H1 (cell line): ENCODE measurements around the gene BRK1. TPM values are rescaled to one million over a fixed set of nuclear protein-coding genes. Genes with fewer than 3 reads are reported as not detected.

Source experiments
- BCL11A ChIP-seq, 2 experiments: IDR thresholded peaks; one replicate each; pipeline ENCODE4 v1.6.1; 2011; ENCODE audit warnings: low read depth in 2 of 2, low read length in 2 of 2, mild to moderate bottlenecking in 2 of 2
- RAD21 ChIP-seq, 2 experiments: IDR thresholded peaks in 1 of 2; conservative IDR thresholded peaks in 1 of 2; 2 replicates each; pipeline ENCODE4 v1.6.1; 2011; ENCODE audit warnings: low read depth in 2 of 2, low read length in 2 of 2, improper control_type of control experiment in 1 of 2, inconsistent platforms in 1 of 2, mild to moderate bottlenecking in 1 of 2, moderate library complexity in 1 of 2
- TEAD4 ChIP-seq: IDR thresholded peaks from 2 replicates; pipeline ENCODE4 v1.6.1; 2012; ENCODE audit warnings: low read depth, low read length, inconsistent platforms, mixed read lengths
- ZNF274 ChIP-seq: IDR thresholded peaks from 2 replicates; pipeline ENCODE4 v1.7.0; 2012; ENCODE audit warnings: low read length, borderline replicate concordance; ENCODE audit errors: extremely low read depth
- polyA plus RNA-seq, 7 experiments: library from polyadenylated mRNA; depleted of rRNA in 3 of 7; stranded (reverse) in 5 of 7; unstranded in 2 of 7; fragments of >200 nt in 5 of 7; fragments of 200-250 nt in 2 of 7; gene quantifications; 1 replicate in 5 of 7; 2 replicates in 1 of 7; 4 replicates in 1 of 7; pipeline versions ENCODE4 v1.2.1 to v1.2.3, GENCODE V29; 2011 to 2013; ENCODE audit warnings: missing spikeins in 2 of 7, mixed read lengths in 2 of 7
- total RNA-seq: library from RNA; stranded (reverse); fragmentation: NEBNext Ultra II Directional; extraction: Animal tissue kit (Norgen Biotek cat#: 25700); gene quantifications from 2 replicates; pipeline ENCODE4 v1.2.1, GENCODE V29; 2021

Gene BRK1
- total and polyA plus RNA-seq, 2 of the 8 experiments (the other 6 are each of a cell fraction or from before 2014, with no cell fraction given): 137 to 164 TPM

DNA sequence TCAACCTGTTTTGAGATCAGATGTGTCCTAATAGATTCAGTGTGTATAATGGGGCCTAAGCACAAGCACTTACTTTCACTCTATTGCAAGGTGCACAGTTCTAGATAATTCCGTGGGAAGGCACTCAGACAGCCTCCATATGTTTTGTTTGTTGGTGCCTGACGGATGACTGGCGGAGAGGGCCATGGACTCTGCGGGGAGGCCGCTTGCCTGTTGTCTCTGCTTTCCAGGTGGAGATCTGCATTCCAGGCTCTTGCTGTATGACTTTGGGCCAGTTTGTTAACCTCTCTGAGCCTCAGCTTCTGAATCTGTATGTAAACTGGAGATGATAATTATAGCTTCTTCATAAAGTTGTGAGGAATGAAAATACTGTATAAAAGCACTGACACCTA lies 50.7 kb downstream of the BRK1 start (continued):
- TF ChIP-seq ZNF274: no peak
- no peak for TF ChIP-seq RAD21 (IDR thresholded peaks at IDR 0.05 in 1 of 2, conservative IDR thresholded peaks at IDR 0.05 in 1 of 2; ENCODE audit: low read depth in 2 of 2, low read length in 2 of 2)
- TF ChIP-seq BCL11A (IDR thresholded peaks at IDR 0.05; ENCODE audit: low read depth in 2 of 2, low read length in 2 of 2): no peak
- no peak for TF ChIP-seq TEAD4
